Breast epithelium (tissue), 4 donors: ENCODE measurements around the gene CLNK. TPM values are rescaled to one million over a fixed set of nuclear protein-coding genes. Genes with fewer than 3 reads are reported as not detected.

Source experiments
- DNase-seq, 2 donors: peaks; one replicate each; pipeline ENCODE4 v3.0.0-alpha.2; 2019; ENCODE audit warnings: low spot score in 2 of 2
- H3K27ac ChIP-seq, 2 donors: fragments of 200-600 bp; sonication (generic) in 1 of 2; one replicate each; pipeline ENCODE4 v1.5.1; 2016 to 2019; ENCODE audit warnings: mild to moderate bottlenecking in 1 of 2
- H3K27me3 ChIP-seq, 2 donors: fragments of 200-600 bp; sonication (generic) in 1 of 2; one replicate each; pipeline versions ENCODE4 v1.5.1 to v1.6.0; 2017 to 2019; ENCODE audit warnings: control low read depth in 1 of 2, mild to moderate bottlenecking in 1 of 2
- H3K36me3 ChIP-seq: fragments of 200-600 bp; one replicate; pipeline ENCODE4 v1.5.1; 2019
- H3K4me1 ChIP-seq, 2 donors: fragments of 200-600 bp; sonication (generic); one replicate each; pipeline ENCODE4 v1.5.1; 2016 to 2019; ENCODE audit warnings: control low read depth in 1 of 2
- H3K4me3 ChIP-seq, 3 donors: fragments of 200-600 bp; sonication (generic); 1 replicate in 2 of 3; 2 replicates in 1 of 3; pipeline ENCODE4 v1.5.1; 2016 to 2019; ENCODE audit warnings: mild to moderate bottlenecking in 3 of 3, moderate library complexity in 2 of 3
- H3K9me3 ChIP-seq, 2 donors: fragments of 200-600 bp; sonication (generic) in 1 of 2; one replicate each; pipeline ENCODE4 v1.5.1; 2016 to 2019; ENCODE audit warnings: control low read depth in 1 of 2
- CTCF ChIP-seq, 3 donors: fragments of 450-650 bp; IDR thresholded peaks; one replicate each; pipeline ENCODE4 v1.5.1; 2016 to 2017; ENCODE audit warnings: antibody characterized with exemption in 3 of 3, mild to moderate bottlenecking in 3 of 3, moderate library complexity in 3 of 3
- POLR2A ChIP-seq: fragments of 450-650 bp; IDR thresholded peaks from one replicate; pipeline ENCODE4 v1.6.1; 2016; ENCODE audit warnings: antibody characterized with exemption, mild to moderate bottlenecking, moderate library complexity
- POLR2AphosphoS5 ChIP-seq, 3 donors: sonication (generic); formaldehyde crosslinking; IDR thresholded peaks; one replicate each; pipeline ENCODE4 v1.6.1; 2017; ENCODE audit warnings: antibody characterized with exemption in 3 of 3
- intact Hi-C: fragments of 100-400 bp; cut with DNase I; formaldehyde crosslinking; loops from one replicate; pipeline ENCODE4 v1.15.1; 2023; ENCODE audit warnings: low total_unique reads
- total RNA-seq, 3 donors: library from RNA; depleted of rRNA; stranded (reverse); fragments of >200 nt; gene quantifications; one replicate each; pipeline ENCODE4 v1.1.0, GENCODE V29; 2016

CLNK gene
- total RNA-seq, 3 donors from 2014 or later: under 0.01 TPM; not detected in 2

- no peaks in the 10 kb centered on the region for H3K36me3 ChIP-seq
- no peak overlapping the region for H3K4me3 ChIP-seq
- H3K27ac ChIP-seq: no peak overlapping the region
- TF ChIP-seq POLR2AphosphoS5 (IDR thresholded peaks at IDR 0.05): no peak
- no peak for TF ChIP-seq CTCF (IDR thresholded peaks at IDR 0.05)
- no peak for TF ChIP-seq POLR2A
- no peak for DNase-seq
- intact Hi-C loops: no loop called here
- H3K27me3 ChIP-seq: no peaks in the 10 kb centered on the region
- H3K4me1 ChIP-seq: peaks cover 0 to 5% of the 10 kb centered on the region in 2 donors
- no peaks in the 10 kb centered on the region for H3K9me3 ChIP-seq
These were observed 19.3 kb upstream of the CLNK start for GRCh38 chr4:10703766-10704429.

- Histone ChIP-seq H3K36me3 (no peaks in the 10 kb centered on the region), H3K4me1 (peaks cover 0 to 5% of the 10 kb centered on the region in 2 donors), H3K27me3 (no peaks in the 10 kb centered on the region), H3K9me3 (no peaks in the 10 kb centered on the region), H3K27ac (no peak overlapping the region), H3K4me3 (no peak overlapping the region)
- no peak for DNase-seq
- intact Hi-C loops: no loop called here
- no peak for TF ChIP-seq POLR2A
- no peak for TF ChIP-seq POLR2AphosphoS5 (IDR thresholded peaks at IDR 0.05)
- no peak for TF ChIP-seq CTCF (IDR thresholded peaks at IDR 0.05)
These were observed 18.6 kb upstream of the CLNK start for GRCh38 chr4:10703156-10703555.

GRCh38 chr4:10701702-10702460 is 17.3 kb upstream of the CLNK start:
- intact Hi-C loops: no loop called here
- H3K27me3 ChIP-seq: no peaks in the 10 kb centered on the region
- no peak overlapping the region for H3K27ac ChIP-seq
- H3K4me1 ChIP-seq: peaks cover 0 to 5% of the 10 kb centered on the region in 2 donors
- TF ChIP-seq POLR2A: no peak
- TF ChIP-seq POLR2AphosphoS5 (IDR thresholded peaks at IDR 0.05): no peak
- no peak for TF ChIP-seq CTCF (IDR thresholded peaks at IDR 0.05)
- no peak for DNase-seq
- no peaks in the 10 kb centered on the region for H3K36me3 ChIP-seq
- no peaks in the 10 kb centered on the region for H3K9me3 ChIP-seq
- H3K4me3 ChIP-seq: no peak overlapping the region

GRCh38 chr4:10701161-10701560 is 16.6 kb upstream of the CLNK start:
- no peaks in the 10 kb centered on the region for H3K36me3 ChIP-seq
- intact Hi-C loops: no loop called here

More at GRCh38 chr4:10701161-10701560, 16.6 kb upstream of the CLNK start:
- Histone ChIP-seq H3K9me3 (no peaks in the 10 kb centered on the region), H3K27ac (no peak overlapping the region), H3K4me1 (peaks cover 0 to 3% of the 10 kb centered on the region in 2 donors), H3K4me3 (no peak overlapping the region), H3K27me3 (no peaks in the 10 kb centered on the region)
- TF ChIP-seq POLR2A (no peak), POLR2AphosphoS5 (IDR thresholded peaks at IDR 0.05) (no peak), CTCF (IDR thresholded peaks at IDR 0.05) (no peak)
- no peak for DNase-seq
